HEK293T (cell line): ENCODE results near the gene CCT6A.
"Not testable (repeated sequence)": the region's sequence is repeated elsewhere in the genome, so short reads cannot be mapped to it uniquely, and the experiment has no call there.

Experiments used
- CTCF ChIA-PET: fragments of 350-600 bp; formaldehyde crosslinking; extraction: SDS; loops from one replicate; lab custom pipeline; 2021; ENCODE audit warnings: antibody characterized with exemption, inconsistent platforms; lab: Yijun Ruan, JAX
- POLR2A ChIA-PET: fragments of 350-600 bp; formaldehyde crosslinking; extraction: SDS; loops from one replicate; lab custom pipeline; 2020; ENCODE audit warnings: antibody characterized with exemption, inconsistent platforms; lab: Yijun Ruan, JAX
- DNase-seq: peaks from one replicate; pipeline ENCODE4 v3.0.0; 2012; ENCODE audit warnings: mixed read lengths; ENCODE audit errors: extremely low spot score
- ARNT ChIP-seq: fragments of 450-650 bp; IDR thresholded peaks from 2 replicates; pipeline ENCODE4 v1.6.1; 2017; ENCODE audit warnings: mild to moderate bottlenecking
- BHLHE40 ChIP-seq: fragments of 450-650 bp; IDR thresholded peaks from 2 replicates; pipeline ENCODE4 v1.6.1; 2016; ENCODE audit warnings: mild to moderate bottlenecking, moderate library complexity, borderline replicate concordance
- CTBP1 ChIP-seq: fragments of 450-650 bp; IDR thresholded peaks from 2 replicates; pipeline ENCODE4 v1.6.1; 2016; ENCODE audit warnings: borderline replicate concordance
- ELF4 ChIP-seq: fragments of 450-650 bp; IDR thresholded peaks from 2 replicates; pipeline ENCODE4 v1.6.1; 2017; ENCODE audit warnings: antibody characterized with exemption
- FOXA1 ChIP-seq: fragments of 450-650 bp; IDR thresholded peaks from 2 replicates; pipeline ENCODE4 v1.6.1; 2016; ENCODE audit warnings: mild to moderate bottlenecking
- FOXK2 ChIP-seq: fragments of 450-650 bp; IDR thresholded peaks from 2 replicates; pipeline ENCODE4 v1.6.1; 2016; ENCODE audit warnings: mild to moderate bottlenecking
- FOXM1 ChIP-seq: fragments of 450-650 bp; IDR thresholded peaks from 2 replicates; pipeline ENCODE4 v1.6.1; 2017; ENCODE audit warnings: mild to moderate bottlenecking, borderline replicate concordance
- HDGF ChIP-seq: fragments of 450-650 bp; IDR thresholded peaks from 2 replicates; pipeline ENCODE4 v1.6.1; 2017; ENCODE audit warnings: antibody characterized with exemption, borderline replicate concordance
- L3MBTL2 ChIP-seq: fragments of 450-650 bp; conservative IDR thresholded peaks from 2 replicates; pipeline ENCODE4 v1.6.1; 2016; ENCODE audit warnings: mild to moderate bottlenecking
- LEF1 ChIP-seq: fragments of 450-650 bp; IDR thresholded peaks from 2 replicates; pipeline ENCODE4 v1.6.1; 2017; ENCODE audit warnings: mild to moderate bottlenecking, borderline replicate concordance
- NFRKB ChIP-seq: fragments of 450-650 bp; IDR thresholded peaks from 2 replicates; pipeline ENCODE4 v1.6.1; 2016; ENCODE audit warnings: mild to moderate bottlenecking, moderate library complexity
- PKNOX1 ChIP-seq: fragments of 450-650 bp; IDR thresholded peaks from 2 replicates; pipeline ENCODE4 v1.6.1; 2016
- SP1 ChIP-seq: fragments of 450-650 bp; IDR thresholded peaks from 2 replicates; pipeline ENCODE4 v1.6.1; 2017
- SUZ12 ChIP-seq: fragments of 450-650 bp; IDR thresholded peaks from 2 replicates; pipeline ENCODE4 v1.6.1; 2016; ENCODE audit warnings: mild to moderate bottlenecking
- TARDBP ChIP-seq: fragments of 450-650 bp; IDR thresholded peaks from 2 replicates; pipeline ENCODE4 v1.6.1; 2016
- ZNF384 ChIP-seq: fragments of 450-650 bp; IDR thresholded peaks from 2 replicates; pipeline ENCODE4 v1.6.1; 2016

The CCT6A gene

GRCh38 chr7:56106108-56107073, 54.8 kb downstream of the CCT6A start, which contains the start of gene CHCHD2:
Gene CHCHD2 (minus strand): TSS chr7:56106476. CDS start chr7:56106413, 63 bp downstream.
- ChIA-PET POLR2A (interaction anchor here (0.5 to 1.6 kb wide), 20 partner anchors 9 to 1347 kb away, joined by 3 to 8 read pairs (median 4); partner anchors contain the start of genes CCT6A, LANCL2, NIPSNAP2 and NUPR2), CTCF (interaction anchor here (0.5 to 0.7 kb wide), 2 partner anchors 142 to 1763 kb away, joined by 3 read pairs; no protein-coding TSS in a partner anchor)
- DNase-seq: peak; percentile 95
- TF ChIP-seq L3MBTL2 (peak; percentile 72), CTBP1 (peak; percentile 56; the same call in 1 of the 2 replicates), TARDBP (no peak), FOXK2 (no peak), ARNT (no peak), FOXM1 (no peak), SP1 (no peak), SUZ12 (no peak), PKNOX1 (peak; percentile 99), ELF4 (peak; percentile 90), HDGF (no peak), NFRKB (no peak)

GRCh38 chr7:56107954-56108258, 56.3 kb downstream of the CCT6A start:
- ChIA-PET CTCF (no interaction called here), POLR2A (no interaction called here)
- DNase-seq: no peak
- TF ChIP-seq FOXA1 (no peak), HDGF (no peak), PKNOX1 (no peak), ELF4 (no peak), CTBP1 (no peak), ARNT (no peak), LEF1 (no peak), L3MBTL2 (no peak), ZNF384 (no peak), NFRKB (no peak), SP1 (no peak)

GRCh38 chr7:56110611-56111010, 59.0 kb downstream of the CCT6A start:
- DNase-seq: no peak
- TF ChIP-seq SUZ12 (no peak), FOXA1 (no peak), BHLHE40 (no peak), NFRKB (no peak), CTBP1 (no peak), FOXK2 (no peak), L3MBTL2 (no peak), HDGF (no peak), LEF1 (no peak), ARNT (no peak), PKNOX1 (no peak), ZNF384 (no peak), FOXM1 (no peak), SP1 (no peak), TARDBP (no peak), ELF4 (no peak)
- ChIA-PET CTCF (no interaction called here), POLR2A (no interaction called here)

- DNase-seq, CTCF ChIA-PET: not testable (repeated sequence)
Observed at GRCh38 chr7:56112244-56112643, 60.7 kb downstream of the CCT6A start.

More at GRCh38 chr7:56112244-56112643, 60.7 kb downstream of the CCT6A start:
- POLR2A ChIA-PET: not testable (repeated sequence)
